ENCODE results near the gene INPP5F. TPM values are rescaled to one million over a fixed set of nuclear protein-coding genes. Genes with fewer than 3 reads are reported as not detected.

Gene INPP5F
- polyA plus RNA-seq, 1 experiment, result 22.3 TPM

- DNase-seq (ENCODE audit: low read depth, low spot score), result no peak
- no peak for TF ChIP-seq CTCF (IDR thresholded peaks at IDR 0.05; ENCODE audit: low read depth, low read length)
- ChIA-PET POLR2A (no interaction called here), CTCF (interaction anchor here (1.1 to 2.2 kb wide), 3 partner anchors 13 to 159 kb away, joined by 4 to 7 read pairs (median 6); no protein-coding TSS in a partner anchor)
- Histone ChIP-seq H3K9me3 (ENCODE audit: control insufficient read depth, insufficient read depth, low read length) (no peaks in the 10 kb centered on the region), H3K27me3 (ENCODE audit: control insufficient read depth, insufficient read depth, low read length) (no peaks in the 10 kb centered on the region), H3K4me3 (ENCODE audit: low read depth, low read length) (no peak overlapping the region), H3K27ac (ENCODE audit: low read depth, low read length) (no peak overlapping the region)
These were observed 25.4 kb upstream of the INPP5F start for GRCh38 chr10:119700321-119700954.

- H3K27ac ChIP-seq (ENCODE audit: low read depth, low read length), result no peak overlapping the region
- CTCF ChIA-PET, result interaction anchor here (0.6 to 2.2 kb wide), 5 partner anchors 15 to 49 kb away, joined by 3 to 7 read pairs (median 5); no protein-coding TSS in a partner anchor
- TF ChIP-seq CTCF (IDR thresholded peaks at IDR 0.05; ENCODE audit: low read depth, low read length), result no peak
- no peaks in the 10 kb centered on the region for H3K27me3 ChIP-seq (ENCODE audit: control insufficient read depth, insufficient read depth, low read length)
- POLR2A ChIA-PET, result interaction anchor here (0.6 to 1.0 kb wide), 2 partner anchors 10 to 51 kb away, joined by 3 to 7 read pairs; partner anchors contain the start of gene BAG3
- no peak for DNase-seq (ENCODE audit: low read depth, low spot score)
- H3K4me3 ChIP-seq (ENCODE audit: low read depth, low read length), result no peak overlapping the region
- peaks cover 2% of the 10 kb centered on the region; the same call in 1 of the 2 replicates for H3K9me3 ChIP-seq (ENCODE audit: control insufficient read depth, insufficient read depth, low read length)
These were observed 24.0 kb upstream of the INPP5F start for GRCh38 chr10:119701861-119702260.

GRCh38 chr10:119702583-119702982, 23.3 kb upstream of the INPP5F start:
- no peaks in the 10 kb centered on the region for H3K27me3 ChIP-seq (ENCODE audit: control insufficient read depth, insufficient read depth, low read length)
- no peak for DNase-seq (ENCODE audit: low read depth, low spot score)
- POLR2A ChIA-PET, result interaction anchor here (1.0 kb wide), 1 partner anchor 52 kb away, joined by 3 read pairs; the partner anchor contains the start of gene BAG3
- TF ChIP-seq CTCF (IDR thresholded peaks at IDR 0.05; ENCODE audit: low read depth, low read length), result no peak
- CTCF ChIA-PET, result interaction anchor here (0.5 to 2.2 kb wide), 3 partner anchors 15 to 376 kb away, joined by 5 to 7 read pairs (median 6); no protein-coding TSS in a partner anchor
- H3K4me3 ChIP-seq (ENCODE audit: low read depth, low read length), result no peak overlapping the region
- no peak overlapping the region for H3K27ac ChIP-seq (ENCODE audit: low read depth, low read length)
- H3K9me3 ChIP-seq (ENCODE audit: control insufficient read depth, insufficient read depth, low read length), result peaks cover 2% of the 10 kb centered on the region; the same call in 1 of the 2 replicates

GRCh38 chr10:119703903-119704508, 21.8 kb upstream of the INPP5F start:
- POLR2A ChIA-PET, result no interaction called here
- no peak overlapping the region for H3K4me3 ChIP-seq (ENCODE audit: low read depth, low read length)
- no peak for DNase-seq (ENCODE audit: low read depth, low spot score)
- TF ChIP-seq CTCF (IDR thresholded peaks at IDR 0.05; ENCODE audit: low read depth, low read length), result no peak
- peaks cover 2% of the 10 kb centered on the region; the same call in 1 of the 2 replicates for H3K9me3 ChIP-seq (ENCODE audit: control insufficient read depth, insufficient read depth, low read length)
- peaks cover 2% of the 10 kb centered on the region for H3K27me3 ChIP-seq (ENCODE audit: control insufficient read depth, insufficient read depth, low read length)
- CTCF ChIA-PET, result interaction anchor here (0.6 to 1.2 kb wide), 5 partner anchors 15 to 155 kb away, joined by 3 to 7 read pairs (median 4); no protein-coding TSS in a partner anchor
- H3K27ac ChIP-seq (ENCODE audit: low read depth, low read length), result no peak overlapping the region

- no peak for TF ChIP-seq CTCF (IDR thresholded peaks at IDR 0.05; ENCODE audit: low read depth, low read length)
- ChIA-PET POLR2A (interaction anchor here (0.6 kb wide), 1 partner anchor 113 kb away, joined by 3 read pairs; no protein-coding TSS in a partner anchor), CTCF (interaction anchor here (0.6 to 1.2 kb wide), 2 partner anchors 18 to 153 kb away, joined by 5 to 9 read pairs; no protein-coding TSS in a partner anchor)
- peaks cover 2% of the 10 kb centered on the region; the same call in 1 of the 2 replicates for H3K9me3 ChIP-seq (ENCODE audit: control insufficient read depth, insufficient read depth, low read length)
- no peak overlapping the region for H3K4me3 ChIP-seq (ENCODE audit: low read depth, low read length)
- no peak for DNase-seq (ENCODE audit: low read depth, low spot score)
- peaks cover 2% of the 10 kb centered on the region for H3K27me3 ChIP-seq (ENCODE audit: control insufficient read depth, insufficient read depth, low read length)
- H3K27ac ChIP-seq (ENCODE audit: low read depth, low read length), result no peak overlapping the region
These were observed 20.4 kb upstream of the INPP5F start for GRCh38 chr10:119705434-119705831.

All from AG04450 (cell line).